GM11168 (cell line): ENCODE measurements around the gene RBM15B.
"Not testable (repeated sequence)": the region's sequence is repeated elsewhere in the genome, so short reads cannot be mapped to it uniquely, and the experiment has no call there.

ENCODE experiments used
- in situ Hi-C: fragments of 300-500 bp; cut with MboI; formaldehyde crosslinking; loops from one replicate; pipeline ENCODE4 v1.12.0; 2022; ENCODE audit warnings: low sequenced_read_pairs; ENCODE audit not compliant: unreplicated experiment

Gene RBM15B

GRCh38 chr3:51391075-51391565 lies at the start of gene RBM15B:
RBM15B (plus strand) TSS chr3:51391285; CDS start chr3:51391400, 115 bp downstream.
- in situ Hi-C loops = loop anchor here (5.0 kb wide), 1 partner anchor 36 kb away; no protein-coding TSS in a partner anchor

GRCh38 chr3:51343918-51344687 lies 47.0 kb upstream of the RBM15B start:
- in situ Hi-C loops = no loop called here

GRCh38 chr3:51350751-51351150 lies 40.3 kb upstream of the RBM15B start:
- in situ Hi-C loops = no loop called here

- in situ Hi-C loops = no loop called here
Measured at GRCh38 chr3:51353131-51353530, 38.0 kb upstream of the RBM15B start.

- in situ Hi-C loops = no loop called here
Measured at GRCh38 chr3:51353691-51354090, 37.4 kb upstream of the RBM15B start.

GRCh38 chr3:51354172-51354571 lies 36.9 kb upstream of the RBM15B start:
- in situ Hi-C loops = no loop called here

- in situ Hi-C loops = no loop called here
Measured at GRCh38 chr3:51354731-51355615, 36.1 kb upstream of the RBM15B start.

GRCh38 chr3:51355891-51356578 lies 35.0 kb upstream of the RBM15B start:
- in situ Hi-C loops = no loop called here

- in situ Hi-C loops = no loop called here
Measured at GRCh38 chr3:51357856-51358255, 33.2 kb upstream of the RBM15B start.

GRCh38 chr3:51358981-51359380 lies 32.1 kb upstream of the RBM15B start:
- in situ Hi-C loops = no loop called here

GRCh38 chr3:51360806-51361205 lies 30.3 kb upstream of the RBM15B start:
- in situ Hi-C loops = no loop called here

GRCh38 chr3:51361746-51362145 lies 29.3 kb upstream of the RBM15B start:
- in situ Hi-C loops = no loop called here

- in situ Hi-C loops = no loop called here
Measured at GRCh38 chr3:51362476-51362875, 28.6 kb upstream of the RBM15B start.

GRCh38 chr3:51368276-51368675 lies 22.8 kb upstream of the RBM15B start:
- in situ Hi-C loops = not testable (repeated sequence)

GRCh38 chr3:51371943-51372557 lies 19.0 kb upstream of the RBM15B start:
- in situ Hi-C loops = loop anchor here (10.0 kb wide), 1 partner anchor 407 kb away; no protein-coding TSS in a partner anchor

GRCh38 chr3:51373658-51374421 lies 17.2 kb upstream of the RBM15B start:
- in situ Hi-C loops = loop anchor here (10.0 kb wide), 1 partner anchor 409 kb away; no protein-coding TSS in a partner anchor

GRCh38 chr3:51374456-51374855 lies 16.6 kb upstream of the RBM15B start:
- in situ Hi-C loops = loop anchor here (10.0 kb wide), 1 partner anchor 410 kb away; no protein-coding TSS in a partner anchor

GRCh38 chr3:51375136-51375535 lies 15.9 kb upstream of the RBM15B start:
- in situ Hi-C loops = loop anchor here (10.0 kb wide), 1 partner anchor 410 kb away; no protein-coding TSS in a partner anchor

GRCh38 chr3:51375571-51375970 lies 15.5 kb upstream of the RBM15B start:
- in situ Hi-C loops = loop anchor here (10.0 kb wide), 1 partner anchor 411 kb away; no protein-coding TSS in a partner anchor
